Measurements from ENCODE around the gene ARRDC2.

GRCh38 chr19:17966550-17967256 is 41.3 kb upstream of the ARRDC2 start, which contains the start of gene KCNN1:
- TF ChIP-seq, protein P1, sequence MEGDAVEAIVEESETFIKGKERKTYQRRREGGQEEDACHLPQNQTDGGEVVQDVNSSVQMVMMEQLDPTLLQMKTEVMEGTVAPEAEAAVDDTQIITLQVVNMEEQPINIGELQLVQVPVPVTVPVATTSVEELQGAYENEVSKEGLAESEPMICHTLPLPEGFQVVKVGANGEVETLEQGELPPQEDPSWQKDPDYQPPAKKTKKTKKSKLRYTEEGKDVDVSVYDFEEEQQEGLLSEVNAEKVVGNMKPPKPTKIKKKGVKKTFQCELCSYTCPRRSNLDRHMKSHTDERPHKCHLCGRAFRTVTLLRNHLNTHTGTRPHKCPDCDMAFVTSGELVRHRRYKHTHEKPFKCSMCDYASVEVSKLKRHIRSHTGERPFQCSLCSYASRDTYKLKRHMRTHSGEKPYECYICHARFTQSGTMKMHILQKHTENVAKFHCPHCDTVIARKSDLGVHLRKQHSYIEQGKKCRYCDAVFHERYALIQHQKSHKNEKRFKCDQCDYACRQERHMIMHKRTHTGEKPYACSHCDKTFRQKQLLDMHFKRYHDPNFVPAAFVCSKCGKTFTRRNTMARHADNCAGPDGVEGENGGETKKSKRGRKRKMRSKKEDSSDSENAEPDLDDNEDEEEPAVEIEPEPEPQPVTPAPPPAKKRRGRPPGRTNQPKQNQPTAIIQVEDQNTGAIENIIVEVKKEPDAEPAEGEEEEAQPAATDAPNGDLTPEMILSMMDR (IDR thresholded peaks at IDR 0.05): no peak
- TF ChIP-seq POLR2A (IDR thresholded peaks at IDR 0.05): no peak
